WTC11 (cell line): ENCODE data around the gene GPX2. TPM values are rescaled to one million over a fixed set of nuclear protein-coding genes. Genes with fewer than 3 reads are reported as not detected.

ENCODE experiments used
- ATAC-seq: fragments of 200-7000 bp; cut with Tn5 transposase; 2 replicates; pipeline ENCODE4 v1.10.0; 2021; ENCODE audit warnings: mild to moderate bottlenecking, moderate library complexity
- CTCF ChIA-PET: fragments of 300-600 bp; sonication (Branson Sonifier 250); formaldehyde crosslinking; loops from one replicate; lab custom pipeline; 2021; ENCODE audit warnings: antibody characterized with exemption; lab: Charles Lee
- POLR2A ChIA-PET: fragments of 350-600 bp; sonication (Branson Sonifier 250); formaldehyde crosslinking; loops from one replicate; lab custom pipeline; 2021; ENCODE audit warnings: antibody characterized with exemption; lab: Charles Lee
- DNase-seq: peaks from one replicate; pipeline ENCODE4 v3.0.0; 2021; ENCODE audit warnings: low spot score
- H3K27ac Mint-ChIP-seq: 2 replicates; pipeline ENCODE4 v1.8.0; 2021; ENCODE audit warnings: mixed read lengths
- H3K27me3 Mint-ChIP-seq: 2 replicates; pipeline ENCODE4 v1.8.0; 2021; ENCODE audit warnings: low read depth, mild to moderate bottlenecking, moderate library complexity, mixed read lengths
- H3K36me3 Mint-ChIP-seq: 2 replicates; pipeline ENCODE4 v1.8.0; 2021; ENCODE audit warnings: mixed read lengths
- H3K4me1 Mint-ChIP-seq: 2 replicates; pipeline ENCODE4 v1.8.0; 2022; ENCODE audit warnings: mixed read lengths
- H3K4me3 Mint-ChIP-seq: 2 replicates; pipeline ENCODE4 v1.8.0; 2021; ENCODE audit warnings: mild to moderate bottlenecking, moderate library complexity, mixed read lengths
- H3K9me3 Mint-ChIP-seq: 2 replicates; pipeline ENCODE4 v1.8.0; 2021; ENCODE audit warnings: mixed read lengths
- ETV6 ChIP-seq: sonication (generic); formaldehyde crosslinking; IDR thresholded peaks from 2 replicates; pipeline ENCODE4 v1.8.1; 2022; ENCODE audit warnings: mild to moderate bottlenecking, missing genetic modification reagents
- HMGA2 ChIP-seq: fragments of 250-450 bp; sonication (Bioruptor Pico); IDR thresholded peaks from 2 replicates; pipeline ENCODE4 v1.4.0; 2021; ENCODE audit warnings: mild to moderate bottlenecking, moderate library complexity
- NFE2L1 ChIP-seq: sonication (generic); formaldehyde crosslinking; IDR thresholded peaks from 2 replicates; pipeline ENCODE4 v1.8.1; 2023; ENCODE audit warnings: missing genetic modification reagents
- PRRX2 ChIP-seq: fragments of 250-450 bp; sonication (Bioruptor Pico); IDR thresholded peaks from 2 replicates; pipeline ENCODE4 v1.8.0; 2021; ENCODE audit warnings: mild to moderate bottlenecking
- SMAD4 ChIP-seq: sonication (generic); formaldehyde crosslinking; IDR thresholded peaks from 2 replicates; pipeline ENCODE4 v1.8.0; 2022; ENCODE audit warnings: mild to moderate bottlenecking, missing genetic modification reagents
- SOX15 ChIP-seq: fragments of 250-450 bp; sonication (Bioruptor Pico); IDR thresholded peaks from 2 replicates; pipeline ENCODE4 v1.9.0; 2021; ENCODE audit warnings: mild to moderate bottlenecking
- TEAD1 ChIP-seq: sonication (generic); formaldehyde crosslinking; IDR thresholded peaks from 2 replicates; pipeline ENCODE4 v1.8.0; 2022; ENCODE audit warnings: mild to moderate bottlenecking, missing genetic modification reagents
- ZNF416 ChIP-seq: fragments of 250-450 bp; sonication (Bioruptor Pico); IDR thresholded peaks from 2 replicates; pipeline ENCODE4 v1.9.0; 2021; ENCODE audit warnings: mild to moderate bottlenecking, inconsistent platforms
- total RNA-seq: library from RNA; stranded (reverse); gene quantifications from 3 replicates; pipeline ENCODE4 v1.2.3, GENCODE V29; 2021
- TF ChIP-seq, protein P1 (sequence below): sonication (generic); formaldehyde crosslinking; IDR thresholded peaks from 2 replicates; pipeline ENCODE4 v1.8.1; 2022; ENCODE audit warnings: missing genetic modification reagents, borderline replicate concordance
- TF ChIP-seq, protein P2 (sequence below): sonication (generic); formaldehyde crosslinking; IDR thresholded peaks from 2 replicates; pipeline ENCODE4 v1.8.1; 2022; ENCODE audit warnings: mild to moderate bottlenecking, moderate library complexity, missing genetic modification reagents
- TF ChIP-seq, protein P3 (sequence below): sonication (generic); formaldehyde crosslinking; IDR thresholded peaks from 2 replicates; pipeline ENCODE4 v1.8.1; 2023; ENCODE audit warnings: mild to moderate bottlenecking, missing genetic modification reagents, moderate library complexity
- TF ChIP-seq, protein P4 (sequence below): sonication (generic); formaldehyde crosslinking; IDR thresholded peaks from 2 replicates; pipeline ENCODE4 v1.8.0; 2022; ENCODE audit warnings: mild to moderate bottlenecking, missing genetic modification reagents
- TF ChIP-seq, protein P5 (sequence below): sonication (generic); formaldehyde crosslinking; IDR thresholded peaks from 2 replicates; pipeline ENCODE4 v1.8.0; 2023; ENCODE audit warnings: missing genetic modification reagents, mild to moderate bottlenecking, borderline replicate concordance
- TF ChIP-seq, protein P6 (sequence below): sonication (generic); formaldehyde crosslinking; IDR thresholded peaks from 2 replicates; pipeline ENCODE4 v1.8.1; 2022; ENCODE audit warnings: mild to moderate bottlenecking, missing genetic modification reagents, moderate library complexity, borderline replicate concordance
- TF ChIP-seq, protein P7 (sequence below): sonication (generic); formaldehyde crosslinking; IDR thresholded peaks from 2 replicates; pipeline ENCODE4 v1.8.1; 2022; ENCODE audit warnings: low read depth, mild to moderate bottlenecking, moderate library complexity, missing genetic modification reagents, borderline replicate concordance
- TF ChIP-seq, protein P8 (sequence below): sonication (generic); formaldehyde crosslinking; IDR thresholded peaks from 2 replicates; pipeline ENCODE4 v1.8.0; 2022; ENCODE audit warnings: mild to moderate bottlenecking, missing genetic modification reagents

The GPX2 gene
- total RNA-seq, 1 experiment from 2014 or later: 1.5 TPM

DNA sequence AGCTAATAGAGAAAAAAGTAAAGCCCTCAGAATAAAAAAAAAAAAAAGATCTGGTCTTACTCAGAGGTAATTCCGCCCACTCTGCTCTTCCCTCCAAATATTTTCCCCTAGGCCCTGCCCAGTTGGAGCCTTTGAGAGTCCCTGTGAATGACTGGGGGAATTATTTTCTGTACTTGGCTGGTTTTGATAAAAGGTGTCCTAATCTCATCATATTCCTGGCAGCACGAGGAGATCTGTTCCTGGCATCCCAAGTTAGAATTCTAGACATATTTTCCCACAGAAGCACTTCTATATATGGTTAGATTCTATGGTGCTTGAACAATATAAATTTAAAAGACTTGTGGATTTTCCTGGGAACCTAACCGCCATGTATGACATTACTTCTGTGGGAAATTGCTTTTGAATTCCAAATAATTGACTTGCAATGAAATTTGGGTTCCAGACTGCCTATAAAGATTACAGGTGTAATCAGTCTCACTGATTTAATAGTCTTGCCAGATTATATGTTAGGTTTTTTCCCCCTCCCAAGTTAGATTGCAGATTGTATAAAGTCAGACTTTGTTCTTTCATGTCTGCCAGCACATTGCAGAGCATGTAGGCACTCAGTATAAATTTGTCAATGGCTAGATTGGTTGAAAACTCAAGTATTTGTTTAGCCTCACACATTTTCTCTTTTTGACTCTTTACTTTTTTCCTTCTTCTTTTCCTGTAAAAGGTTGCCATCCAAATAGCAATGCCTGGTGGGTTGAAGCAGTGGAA lies 12.3 kb downstream of the GPX2 start:
- H3K4me3 Mint-ChIP-seq: no peak overlapping the region
- H3K27me3 Mint-ChIP-seq: no peaks in the 10 kb centered on the region
- no peaks in the 10 kb centered on the region for H3K4me1 Mint-ChIP-seq
- ATAC-seq: no peak
- no peak overlapping the region for H3K27ac Mint-ChIP-seq
- ChIA-PET POLR2A (interaction anchor here (0.6 kb wide), 1 partner anchor 39 kb away, joined by 3 read pairs; no protein-coding TSS in a partner anchor), CTCF (interaction anchor here (1.4 kb wide), 1 partner anchor 31 kb away, joined by 3 read pairs; no protein-coding TSS in a partner anchor)
- no peaks in the 10 kb centered on the region for H3K9me3 Mint-ChIP-seq
- no peak for DNase-seq
- H3K36me3 Mint-ChIP-seq: peaks cover 37% of the 10 kb centered on the region
- TF ChIP-seq, protein P1, sequence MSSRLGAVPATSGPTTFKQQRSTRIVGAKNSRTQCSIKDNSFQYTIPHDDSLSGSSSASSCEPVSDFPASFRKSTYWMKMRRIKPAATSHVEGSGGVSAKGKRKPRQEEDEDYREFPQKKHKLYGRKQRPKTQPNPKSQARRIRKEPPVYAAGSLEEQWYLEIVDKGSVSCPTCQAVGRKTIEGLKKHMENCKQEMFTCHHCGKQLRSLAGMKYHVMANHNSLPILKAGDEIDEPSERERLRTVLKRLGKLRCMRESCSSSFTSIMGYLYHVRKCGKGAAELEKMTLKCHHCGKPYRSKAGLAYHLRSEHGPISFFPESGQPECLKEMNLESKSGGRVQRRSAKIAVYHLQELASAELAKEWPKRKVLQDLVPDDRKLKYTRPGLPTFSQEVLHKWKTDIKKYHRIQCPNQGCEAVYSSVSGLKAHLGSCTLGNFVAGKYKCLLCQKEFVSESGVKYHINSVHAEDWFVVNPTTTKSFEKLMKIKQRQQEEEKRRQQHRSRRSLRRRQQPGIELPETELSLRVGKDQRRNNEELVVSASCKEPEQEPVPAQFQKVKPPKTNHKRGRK (CRISPR knock-in tag): no peak
- TF ChIP-seq SOX15 (CRISPR knock-in tag): no peak
- TF ChIP-seq ETV6: no peak
- TF ChIP-seq, protein P2, sequence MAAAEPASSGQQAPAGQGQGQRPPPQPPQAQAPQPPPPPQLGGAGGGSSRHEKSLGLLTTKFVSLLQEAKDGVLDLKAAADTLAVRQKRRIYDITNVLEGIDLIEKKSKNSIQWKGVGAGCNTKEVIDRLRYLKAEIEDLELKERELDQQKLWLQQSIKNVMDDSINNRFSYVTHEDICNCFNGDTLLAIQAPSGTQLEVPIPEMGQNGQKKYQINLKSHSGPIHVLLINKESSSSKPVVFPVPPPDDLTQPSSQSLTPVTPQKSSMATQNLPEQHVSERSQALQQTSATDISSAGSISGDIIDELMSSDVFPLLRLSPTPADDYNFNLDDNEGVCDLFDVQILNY (CRISPR knock-in tag): no peak
- TF ChIP-seq, protein P3, sequence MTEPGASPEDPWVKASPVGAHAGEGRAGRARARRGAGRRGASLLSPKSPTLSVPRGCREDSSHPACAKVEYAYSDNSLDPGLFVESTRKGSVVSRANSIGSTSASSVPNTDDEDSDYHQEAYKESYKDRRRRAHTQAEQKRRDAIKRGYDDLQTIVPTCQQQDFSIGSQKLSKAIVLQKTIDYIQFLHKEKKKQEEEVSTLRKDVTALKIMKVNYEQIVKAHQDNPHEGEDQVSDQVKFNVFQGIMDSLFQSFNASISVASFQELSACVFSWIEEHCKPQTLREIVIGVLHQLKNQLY (CRISPR knock-in tag): no peak
- TF ChIP-seq, protein P4, sequence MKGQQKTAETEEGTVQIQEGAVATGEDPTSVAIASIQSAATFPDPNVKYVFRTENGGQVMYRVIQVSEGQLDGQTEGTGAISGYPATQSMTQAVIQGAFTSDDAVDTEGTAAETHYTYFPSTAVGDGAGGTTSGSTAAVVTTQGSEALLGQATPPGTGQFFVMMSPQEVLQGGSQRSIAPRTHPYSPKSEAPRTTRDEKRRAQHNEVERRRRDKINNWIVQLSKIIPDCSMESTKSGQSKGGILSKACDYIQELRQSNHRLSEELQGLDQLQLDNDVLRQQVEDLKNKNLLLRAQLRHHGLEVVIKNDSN (CRISPR knock-in tag): no peak
- TF ChIP-seq SMAD4 (CRISPR knock-in tag): no peak
- no peak for TF ChIP-seq PRRX2
- TF ChIP-seq, protein P5, sequence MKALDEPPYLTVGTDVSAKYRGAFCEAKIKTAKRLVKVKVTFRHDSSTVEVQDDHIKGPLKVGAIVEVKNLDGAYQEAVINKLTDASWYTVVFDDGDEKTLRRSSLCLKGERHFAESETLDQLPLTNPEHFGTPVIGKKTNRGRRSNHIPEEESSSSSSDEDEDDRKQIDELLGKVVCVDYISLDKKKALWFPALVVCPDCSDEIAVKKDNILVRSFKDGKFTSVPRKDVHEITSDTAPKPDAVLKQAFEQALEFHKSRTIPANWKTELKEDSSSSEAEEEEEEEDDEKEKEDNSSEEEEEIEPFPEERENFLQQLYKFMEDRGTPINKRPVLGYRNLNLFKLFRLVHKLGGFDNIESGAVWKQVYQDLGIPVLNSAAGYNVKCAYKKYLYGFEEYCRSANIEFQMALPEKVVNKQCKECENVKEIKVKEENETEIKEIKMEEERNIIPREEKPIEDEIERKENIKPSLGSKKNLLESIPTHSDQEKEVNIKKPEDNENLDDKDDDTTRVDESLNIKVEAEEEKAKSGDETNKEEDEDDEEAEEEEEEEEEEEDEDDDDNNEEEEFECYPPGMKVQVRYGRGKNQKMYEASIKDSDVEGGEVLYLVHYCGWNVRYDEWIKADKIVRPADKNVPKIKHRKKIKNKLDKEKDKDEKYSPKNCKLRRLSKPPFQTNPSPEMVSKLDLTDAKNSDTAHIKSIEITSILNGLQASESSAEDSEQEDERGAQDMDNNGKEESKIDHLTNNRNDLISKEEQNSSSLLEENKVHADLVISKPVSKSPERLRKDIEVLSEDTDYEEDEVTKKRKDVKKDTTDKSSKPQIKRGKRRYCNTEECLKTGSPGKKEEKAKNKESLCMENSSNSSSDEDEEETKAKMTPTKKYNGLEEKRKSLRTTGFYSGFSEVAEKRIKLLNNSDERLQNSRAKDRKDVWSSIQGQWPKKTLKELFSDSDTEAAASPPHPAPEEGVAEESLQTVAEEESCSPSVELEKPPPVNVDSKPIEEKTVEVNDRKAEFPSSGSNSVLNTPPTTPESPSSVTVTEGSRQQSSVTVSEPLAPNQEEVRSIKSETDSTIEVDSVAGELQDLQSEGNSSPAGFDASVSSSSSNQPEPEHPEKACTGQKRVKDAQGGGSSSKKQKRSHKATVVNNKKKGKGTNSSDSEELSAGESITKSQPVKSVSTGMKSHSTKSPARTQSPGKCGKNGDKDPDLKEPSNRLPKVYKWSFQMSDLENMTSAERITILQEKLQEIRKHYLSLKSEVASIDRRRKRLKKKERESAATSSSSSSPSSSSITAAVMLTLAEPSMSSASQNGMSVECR: no peak
- TF ChIP-seq, protein P6, sequence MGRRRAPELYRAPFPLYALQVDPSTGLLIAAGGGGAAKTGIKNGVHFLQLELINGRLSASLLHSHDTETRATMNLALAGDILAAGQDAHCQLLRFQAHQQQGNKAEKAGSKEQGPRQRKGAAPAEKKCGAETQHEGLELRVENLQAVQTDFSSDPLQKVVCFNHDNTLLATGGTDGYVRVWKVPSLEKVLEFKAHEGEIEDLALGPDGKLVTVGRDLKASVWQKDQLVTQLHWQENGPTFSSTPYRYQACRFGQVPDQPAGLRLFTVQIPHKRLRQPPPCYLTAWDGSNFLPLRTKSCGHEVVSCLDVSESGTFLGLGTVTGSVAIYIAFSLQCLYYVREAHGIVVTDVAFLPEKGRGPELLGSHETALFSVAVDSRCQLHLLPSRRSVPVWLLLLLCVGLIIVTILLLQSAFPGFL (CRISPR knock-in tag): no peak
- TF ChIP-seq, protein P7, sequence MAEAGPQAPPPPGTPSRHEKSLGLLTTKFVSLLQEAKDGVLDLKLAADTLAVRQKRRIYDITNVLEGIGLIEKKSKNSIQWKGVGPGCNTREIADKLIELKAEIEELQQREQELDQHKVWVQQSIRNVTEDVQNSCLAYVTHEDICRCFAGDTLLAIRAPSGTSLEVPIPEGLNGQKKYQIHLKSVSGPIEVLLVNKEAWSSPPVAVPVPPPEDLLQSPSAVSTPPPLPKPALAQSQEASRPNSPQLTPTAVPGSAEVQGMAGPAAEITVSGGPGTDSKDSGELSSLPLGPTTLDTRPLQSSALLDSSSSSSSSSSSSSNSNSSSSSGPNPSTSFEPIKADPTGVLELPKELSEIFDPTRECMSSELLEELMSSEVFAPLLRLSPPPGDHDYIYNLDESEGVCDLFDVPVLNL (CRISPR knock-in tag): no peak
- no peak for TF ChIP-seq ZNF416
- TF ChIP-seq TEAD1 (CRISPR knock-in tag): no peak
- TF ChIP-seq NFE2L1 (CRISPR knock-in tag): no peak
- no peak for TF ChIP-seq HMGA2 (CRISPR knock-in tag)
- TF ChIP-seq, protein P8, sequence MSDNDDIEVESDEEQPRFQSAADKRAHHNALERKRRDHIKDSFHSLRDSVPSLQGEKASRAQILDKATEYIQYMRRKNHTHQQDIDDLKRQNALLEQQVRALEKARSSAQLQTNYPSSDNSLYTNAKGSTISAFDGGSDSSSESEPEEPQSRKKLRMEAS (CRISPR knock-in tag): no peak
